H4 (cell line): ENCODE measurements around the gene AKR1C4. TPM values are rescaled to one million over a fixed set of nuclear protein-coding genes. Genes with fewer than 3 reads are reported as not detected.

ENCODE experiments used
- DNase-seq: peaks from one replicate; pipeline ENCODE4 v3.0.0-alpha.2; 2015; ENCODE audit warnings: low spot score
- total RNA-seq: library from RNA; depleted of rRNA; stranded (reverse); fragments of >200 nt; shearing (Covaris generic); gene quantifications from 2 replicates; pipeline ENCODE4 v1.2.3, GENCODE V29; 2014; rRNA removed

The AKR1C4 gene
- total RNA-seq, 1 experiment from 2014 or later, result not detected

- no peak for DNase-seq
Measured at GRCh38 chr10:5266804-5267203, 70.2 kb downstream of the AKR1C4 start.

GRCh38 chr10:5268234-5268633, 71.6 kb downstream of the AKR1C4 start:
- no peak for DNase-seq

Other genes with a start within 250 kb of the AKR1C4 start
- 238 and 248 TPM in 2 replicates for gene AKR1C1, start 233.4 kb upstream of the AKR1C4 start, total RNA-seq
- gene AKR1C2, start 193.0 kb upstream of the AKR1C4 start, total RNA-seq, result 74.6 and 115 TPM in 2 replicates
- 80.8 and 92.2 TPM in 2 replicates for gene AKR1C3, start 102.4 kb upstream of the AKR1C4 start, total RNA-seq
- 0.08 and 0.12 TPM in 2 replicates for gene AKR1C8, start 11.7 kb upstream of the AKR1C4 start, total RNA-seq
- gene UCN3, start 168.1 kb downstream of the AKR1C4 start, total RNA-seq, result not detected in 2 replicates
- 0.25 TPM in 1 of 2 replicates, not detected in the other for gene TUBAL3, start 208.0 kb downstream of the AKR1C4 start, total RNA-seq
- gene NET1, start 215.7 kb downstream of the AKR1C4 start, total RNA-seq, result 12.6 and 13.0 TPM in 2 replicates